Subcutaneous adipose tissue (tissue), 4 donors: ENCODE measurements around the gene TNFRSF21. TPM values are rescaled to one million over a fixed set of nuclear protein-coding genes. Genes with fewer than 3 reads are reported as not detected.

ENCODE experiments used
- CTCF ChIP-seq: fragments of 450-650 bp; IDR thresholded peaks from one replicate; pipeline ENCODE4 v1.5.1; 2016; ENCODE audit warnings: low read depth, mild to moderate bottlenecking, control low read depth, antibody characterized with exemption, moderate library complexity
- total RNA-seq, 4 donors: library from RNA; depleted of rRNA; stranded (reverse); fragments of >200 nt; gene quantifications; one replicate each; pipeline ENCODE4 v1.1.0, GENCODE V29; 2016

The TNFRSF21 gene
- total RNA-seq, 4 donors from 2014 or later = 11.7 to 42.0 (median 20.1) TPM

DNA sequence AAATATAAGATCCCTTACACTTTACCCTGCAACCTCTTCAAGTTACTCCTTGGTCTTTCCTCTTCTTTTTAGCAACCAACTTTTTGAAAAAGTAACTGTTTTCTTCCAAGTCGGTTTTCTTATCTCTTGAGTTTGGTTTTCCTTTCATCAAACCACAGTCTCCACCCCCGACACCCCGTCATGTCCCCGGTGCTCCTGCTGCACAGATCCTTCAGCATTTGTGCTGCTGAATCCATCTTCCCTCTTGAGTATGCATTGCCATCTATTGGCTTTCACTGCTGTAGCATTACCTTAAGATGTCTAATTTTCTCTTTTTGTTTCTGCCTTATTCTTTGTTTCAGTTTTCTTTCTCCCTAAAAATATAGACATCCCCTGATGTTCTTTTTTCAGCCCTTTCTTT, 11.9 kb upstream of the TNFRSF21 start:
- no peak for TF ChIP-seq CTCF

DNA sequence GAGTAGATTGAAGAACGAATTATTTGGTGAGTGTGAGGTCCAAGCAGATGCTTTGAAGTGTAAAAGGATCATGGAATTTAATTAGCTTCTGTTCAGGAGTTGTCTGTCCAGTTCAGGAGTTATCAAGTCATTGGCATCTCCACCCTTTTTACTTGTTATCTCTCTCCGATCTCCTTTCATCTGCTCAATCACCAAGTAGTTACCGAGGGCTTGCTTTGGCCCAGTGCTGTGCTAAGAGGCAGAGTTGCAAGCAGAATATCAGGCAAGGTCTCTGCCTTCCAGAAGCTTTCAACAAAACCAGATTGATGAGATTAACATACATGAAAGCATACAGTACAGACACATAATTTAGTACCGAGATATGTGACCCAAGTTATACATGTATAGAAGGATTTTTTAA, 10.2 kb upstream of the TNFRSF21 start:
- TF ChIP-seq CTCF = no peak

- no peak for TF ChIP-seq CTCF
These were observed 9.7 kb upstream of the TNFRSF21 start for GRCh38 chr6:47319382-47319781.

DNA sequence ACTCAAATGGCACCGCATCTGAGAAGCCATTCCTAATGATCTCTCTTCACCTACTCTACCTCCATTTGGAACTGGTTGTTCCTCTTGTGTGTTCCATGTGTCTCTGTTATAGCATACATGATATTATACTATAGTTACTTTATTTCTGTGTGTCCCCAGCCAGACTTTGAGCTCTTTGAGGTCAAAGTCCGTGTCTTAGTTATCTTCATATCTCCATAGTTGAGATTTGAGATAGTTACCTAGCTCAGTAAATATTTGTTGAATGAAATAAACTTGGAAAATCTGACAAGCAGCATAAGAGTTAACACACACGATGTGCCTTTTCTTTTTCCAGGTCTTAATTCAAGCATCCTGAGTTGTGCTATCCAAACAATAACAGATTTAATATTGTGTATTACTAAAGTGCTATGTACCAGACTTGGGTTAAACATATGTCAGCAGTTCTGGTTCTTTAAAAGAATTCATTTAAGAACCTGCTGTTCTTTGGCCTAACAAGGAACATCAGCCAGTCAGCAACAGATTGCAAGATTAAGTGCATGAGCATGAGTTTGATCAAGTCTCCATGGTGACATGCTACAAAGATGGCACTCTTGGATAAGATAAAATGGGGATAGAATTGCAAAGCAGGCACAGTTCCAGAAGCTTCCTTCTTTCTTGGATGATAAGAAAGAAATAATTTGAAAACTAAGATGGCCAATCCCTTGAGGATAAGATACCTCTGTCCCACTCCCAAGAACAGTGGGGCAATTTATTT, 8.7 kb upstream of the TNFRSF21 start:
- no peak for TF ChIP-seq CTCF

DNA sequence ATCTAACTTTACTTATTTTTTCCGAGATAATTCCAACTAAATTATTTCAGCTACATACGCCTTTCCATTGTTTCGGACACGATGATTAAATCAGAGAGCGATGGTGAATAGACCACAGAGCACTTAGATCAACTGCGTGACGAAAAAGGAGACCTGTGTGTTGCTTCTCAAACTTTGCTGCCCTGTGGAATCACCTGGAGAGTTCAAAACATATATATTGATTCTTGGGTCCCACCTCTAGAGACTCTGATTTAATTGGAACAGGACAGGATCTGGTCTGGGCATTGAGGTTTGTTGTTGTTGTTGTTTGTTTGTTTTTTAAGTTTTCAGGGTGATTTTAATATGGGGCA, 401 bp upstream of the TNFRSF21 start:
- TF ChIP-seq CTCF = no peak

GRCh38 chr6:47308552-47309290, 984 bp downstream of the TNFRSF21 start:
- no peak for TF ChIP-seq CTCF

GRCh38 chr6:47308198-47308517, 1.5 kb downstream of the TNFRSF21 start:
- TF ChIP-seq CTCF = no peak
